ENCODE data around the gene IMMT.
"Not testable (repeated sequence)": the region's sequence is repeated elsewhere in the genome, so short reads cannot be mapped to it uniquely, and the experiment has no call there.

Gene IMMT

GRCh38 chr2:86232373-86232784, 37.1 kb upstream of the IMMT start:
- DNase-seq: no peak

GRCh38 chr2:86231680-86232372, 36.6 kb upstream of the IMMT start:
- TF ChIP-seq POLR2A (IDR thresholded peaks at IDR 0.05; ENCODE audit: low read length) (no peak), GATA1 (IDR thresholded peaks at IDR 0.05; ENCODE audit: low read depth, low read length) (no peak)
- DNase-seq: no peak

More at GRCh38 chr2:86232373-86232784, 37.1 kb upstream of the IMMT start:
- TF ChIP-seq GATA1 (IDR thresholded peaks at IDR 0.05; ENCODE audit: low read depth, low read length) (no peak), POLR2A (IDR thresholded peaks at IDR 0.05; ENCODE audit: low read length) (no peak)

GRCh38 chr2:86230961-86231360, 35.7 kb upstream of the IMMT start:
- no peak for DNase-seq
- no peak for TF ChIP-seq POLR2A (IDR thresholded peaks at IDR 0.05; ENCODE audit: low read length)
- no peak for TF ChIP-seq GATA1 (IDR thresholded peaks at IDR 0.05; ENCODE audit: low read depth, low read length)

GRCh38 chr2:86229221-86229620, 34.0 kb upstream of the IMMT start:
- TF ChIP-seq POLR2A (IDR thresholded peaks at IDR 0.05; ENCODE audit: low read length) (no peak), GATA1 (IDR thresholded peaks at IDR 0.05; ENCODE audit: low read depth, low read length) (no peak)
- DNase-seq: no peak

GRCh38 chr2:86228574-86228973, 33.3 kb upstream of the IMMT start:
- not testable (repeated sequence) for DNase-seq

- DNase-seq: no peak
- TF ChIP-seq POLR2A (IDR thresholded peaks at IDR 0.05; ENCODE audit: low read length) (no peak), GATA1 (IDR thresholded peaks at IDR 0.05; ENCODE audit: low read depth, low read length) (no peak)
These were observed 32.4 kb upstream of the IMMT start for GRCh38 chr2:86227685-86228084.

- DNase-seq: no peak
- TF ChIP-seq POLR2A (IDR thresholded peaks at IDR 0.05; ENCODE audit: low read length) (no peak), GATA1 (IDR thresholded peaks at IDR 0.05; ENCODE audit: low read depth, low read length) (no peak)
These were observed 31.6 kb upstream of the IMMT start for GRCh38 chr2:86226636-86227520.

- DNase-seq: no peak
- TF ChIP-seq GATA1 (IDR thresholded peaks at IDR 0.05; ENCODE audit: low read depth, low read length): no peak
- no peak for TF ChIP-seq POLR2A (IDR thresholded peaks at IDR 0.05; ENCODE audit: low read length)
These were observed 30.8 kb upstream of the IMMT start for GRCh38 chr2:86226070-86226469.

GRCh38 chr2:86225581-86225980, 30.3 kb upstream of the IMMT start:
- no peak for DNase-seq

GRCh38 chr2:86224645-86225355, 29.5 kb upstream of the IMMT start:
- no peak for TF ChIP-seq GATA1 (IDR thresholded peaks at IDR 0.05; ENCODE audit: low read depth, low read length)
- no peak for TF ChIP-seq POLR2A (IDR thresholded peaks at IDR 0.05; ENCODE audit: low read length)
- DNase-seq: no peak

More at GRCh38 chr2:86225581-86225980, 30.3 kb upstream of the IMMT start:
- no peak for TF ChIP-seq GATA1 (IDR thresholded peaks at IDR 0.05; ENCODE audit: low read depth, low read length)

- DNase-seq: no peak
- no peak for TF ChIP-seq POLR2A (IDR thresholded peaks at IDR 0.05; ENCODE audit: low read length)
- TF ChIP-seq GATA1 (IDR thresholded peaks at IDR 0.05; ENCODE audit: low read depth, low read length): no peak
These were observed 28.8 kb upstream of the IMMT start for GRCh38 chr2:86223927-86224560.

GRCh38 chr2:86223140-86223926, 28.1 kb upstream of the IMMT start:
- no peak for DNase-seq
- TF ChIP-seq POLR2A (IDR thresholded peaks at IDR 0.05; ENCODE audit: low read length): no peak
- no peak for TF ChIP-seq GATA1 (IDR thresholded peaks at IDR 0.05; ENCODE audit: low read depth, low read length)

- peak; percentile 81 to 84 for DNase-seq
- TF ChIP-seq POLR2A (IDR thresholded peaks at IDR 0.05; ENCODE audit: low read length): no peak
- TF ChIP-seq GATA1 (IDR thresholded peaks at IDR 0.05; ENCODE audit: low read depth, low read length): no peak
These were observed 25.9 kb upstream of the IMMT start for GRCh38 chr2:86221066-86221684.
